Stimulated activated CD8-positive, alpha-beta memory T cell treated with anti-CD3 and anti-CD28 coated beads, Interleukin-7, amount 100 ng/mL, for 48 hours (primary cell): Measurements from ENCODE around the gene PTPN5.
"Not testable (repeated sequence)": the region's sequence is repeated elsewhere in the genome, so short reads cannot be mapped to it uniquely, and the experiment has no call there.

Experiments
- DNase-seq, 2 donors: peaks; one replicate each; pipeline ENCODE4 v3.0.0-alpha.2; 2020; ENCODE audit warnings: low read depth in 1 of 2; ENCODE audit errors: extremely low read depth in 1 of 2

PTPN5 gene

DNA sequence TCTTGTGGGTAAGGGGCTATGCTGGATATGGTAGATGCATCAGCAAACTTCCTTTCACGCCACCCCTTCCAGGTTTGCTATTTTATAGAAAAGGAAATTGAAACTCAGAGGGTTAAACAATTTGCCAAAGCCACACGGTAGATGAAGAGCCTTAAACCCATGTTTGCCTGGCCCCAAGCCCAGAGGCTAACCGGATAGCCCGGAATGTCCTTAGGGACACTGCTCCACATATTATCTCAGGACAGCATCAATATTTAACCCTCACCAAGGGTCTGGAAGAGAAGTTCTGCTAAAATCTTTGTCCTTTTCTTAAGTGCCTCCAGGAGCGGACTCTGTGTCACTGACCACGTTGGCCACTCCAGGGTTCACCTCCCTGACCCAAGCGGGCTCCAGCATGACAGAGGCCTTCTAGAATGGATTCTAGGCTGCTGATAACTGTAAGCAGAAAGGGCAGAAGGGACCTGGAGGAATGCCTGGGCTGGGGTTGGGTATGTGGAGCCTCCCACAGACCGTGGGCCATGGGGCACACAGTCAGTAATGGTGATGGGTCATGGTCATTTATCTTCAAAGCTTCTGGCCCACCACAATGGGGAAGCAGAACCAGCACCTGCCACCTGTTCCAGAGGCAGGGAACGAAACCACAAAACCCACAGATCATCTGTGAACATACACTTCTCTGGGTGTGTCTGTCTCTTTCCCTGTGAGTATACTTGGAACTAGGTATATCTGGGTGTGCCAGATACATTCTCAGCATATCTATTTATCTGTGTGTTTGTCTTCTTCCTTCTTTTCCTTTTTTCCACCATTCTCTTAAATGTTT lies 98.4 kb downstream of the PTPN5 start:
- no peak for DNase-seq

- DNase-seq, result not testable (repeated sequence)
These were observed 100.0 kb downstream of the PTPN5 start for GRCh38 chr11:18691467-18692140.

DNA sequence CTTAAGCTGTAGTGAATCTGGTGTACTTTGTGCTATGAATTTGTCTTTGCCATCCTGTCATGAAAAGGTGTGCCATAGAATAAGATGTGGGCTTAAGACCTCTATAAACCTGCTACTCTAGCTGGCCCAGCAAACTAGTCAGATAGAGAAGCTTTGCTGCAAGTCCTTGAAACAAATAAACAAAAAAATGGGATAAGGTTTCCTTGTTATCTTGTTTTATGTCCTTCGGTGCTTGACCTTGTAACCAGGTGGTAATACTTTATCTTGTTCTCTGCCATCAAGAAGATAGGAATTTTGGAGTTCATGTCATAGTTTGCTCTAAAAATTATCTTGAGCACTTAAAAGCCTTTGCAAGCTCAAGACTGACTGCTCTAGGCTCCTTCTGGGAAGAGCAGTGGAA lies 107.3 kb downstream of the PTPN5 start:
- no peak for DNase-seq

DNA sequence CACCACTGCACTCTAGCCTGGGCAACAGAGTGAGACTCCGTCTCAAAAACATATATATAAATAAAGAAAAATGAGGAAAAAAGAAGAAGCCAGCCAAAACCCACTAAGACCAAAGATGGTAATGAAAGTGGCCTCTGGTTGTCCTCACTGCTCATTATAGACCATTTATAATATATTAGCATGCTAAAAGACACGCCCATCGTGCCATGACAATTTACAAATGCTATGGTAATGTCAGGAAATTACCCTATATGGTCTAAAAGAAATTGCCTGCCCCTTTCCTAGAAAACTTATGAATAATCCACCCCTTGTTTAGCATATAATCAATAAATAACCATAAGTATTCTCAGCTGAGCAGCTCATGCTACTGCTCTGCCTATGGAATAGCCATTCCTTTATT lies 109.1 kb downstream of the PTPN5 start:
- DNase-seq, result no peak

DNA sequence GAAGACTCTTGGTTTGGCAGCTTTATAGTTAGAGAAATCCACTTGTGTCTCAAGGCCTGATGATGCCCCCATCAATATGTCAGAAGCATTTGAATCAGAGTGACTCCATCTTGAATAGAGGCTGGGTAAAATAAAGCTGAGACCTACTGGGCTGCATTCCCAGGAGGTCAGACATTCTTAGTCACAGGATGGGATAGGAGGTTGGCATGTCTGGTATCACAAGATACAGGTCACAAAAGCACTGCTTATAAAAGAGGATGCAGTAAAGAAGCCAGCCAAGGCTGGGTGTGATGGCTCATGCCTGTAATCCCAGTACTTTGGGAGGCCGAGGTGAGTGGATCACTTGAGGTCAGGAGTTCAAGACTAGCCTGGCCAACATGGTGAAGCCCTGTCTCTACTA lies 109.6 kb downstream of the PTPN5 start:
- not testable (repeated sequence) for DNase-seq
